Measurements from ENCODE around the gene PARP15.
"Not testable (repeated sequence)": the region's sequence is repeated elsewhere in the genome, so short reads cannot be mapped to it uniquely, and the experiment has no call there.

DNA sequence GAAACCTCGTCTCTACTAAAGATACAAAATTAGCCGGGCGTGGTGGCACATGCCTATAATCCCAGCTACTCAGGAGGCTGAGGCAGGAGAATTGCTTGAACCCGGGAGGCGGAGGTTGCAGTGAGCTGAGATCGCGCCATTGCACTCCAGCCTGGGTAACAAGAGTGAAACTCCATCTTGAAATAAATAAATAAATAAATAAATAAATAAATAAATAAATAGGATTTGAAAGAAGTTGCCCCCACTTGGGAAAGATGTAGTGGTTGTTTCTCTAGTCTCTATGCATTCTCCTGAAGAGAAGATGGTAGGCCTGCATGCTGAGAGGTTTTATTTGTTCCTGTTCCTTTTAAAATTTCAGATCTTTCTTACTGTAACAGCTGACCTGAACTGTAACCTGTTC, 9.3 kb upstream of the PARP15 start:
- TF ChIP-seq, protein P1, sequence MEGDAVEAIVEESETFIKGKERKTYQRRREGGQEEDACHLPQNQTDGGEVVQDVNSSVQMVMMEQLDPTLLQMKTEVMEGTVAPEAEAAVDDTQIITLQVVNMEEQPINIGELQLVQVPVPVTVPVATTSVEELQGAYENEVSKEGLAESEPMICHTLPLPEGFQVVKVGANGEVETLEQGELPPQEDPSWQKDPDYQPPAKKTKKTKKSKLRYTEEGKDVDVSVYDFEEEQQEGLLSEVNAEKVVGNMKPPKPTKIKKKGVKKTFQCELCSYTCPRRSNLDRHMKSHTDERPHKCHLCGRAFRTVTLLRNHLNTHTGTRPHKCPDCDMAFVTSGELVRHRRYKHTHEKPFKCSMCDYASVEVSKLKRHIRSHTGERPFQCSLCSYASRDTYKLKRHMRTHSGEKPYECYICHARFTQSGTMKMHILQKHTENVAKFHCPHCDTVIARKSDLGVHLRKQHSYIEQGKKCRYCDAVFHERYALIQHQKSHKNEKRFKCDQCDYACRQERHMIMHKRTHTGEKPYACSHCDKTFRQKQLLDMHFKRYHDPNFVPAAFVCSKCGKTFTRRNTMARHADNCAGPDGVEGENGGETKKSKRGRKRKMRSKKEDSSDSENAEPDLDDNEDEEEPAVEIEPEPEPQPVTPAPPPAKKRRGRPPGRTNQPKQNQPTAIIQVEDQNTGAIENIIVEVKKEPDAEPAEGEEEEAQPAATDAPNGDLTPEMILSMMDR (IDR thresholded peaks at IDR 0.05; ENCODE audit: borderline replicate concordance, extremely low read depth, low read length, poor library complexity, severe bottlenecking) = not testable (repeated sequence)
- not testable (repeated sequence) for TF ChIP-seq EZH2 (IDR thresholded peaks at IDR 0.05; ENCODE audit: borderline replicate concordance, low read depth, low read length, severe bottlenecking)

Measured in DND-41 (cell line).